AG04450 (cell line): ENCODE data around the gene GLRA3. TPM values are rescaled to one million over a fixed set of nuclear protein-coding genes. Genes with fewer than 3 reads are reported as not detected.

Experiments used
- CTCF ChIA-PET: fragments of 300-600, 350-600 bp; formaldehyde crosslinking; extraction: SDS; loops from one replicate; lab custom pipeline; 2022; ENCODE audit warnings: antibody characterized with exemption, inconsistent platforms; lab: Charles Lee
- POLR2A ChIA-PET: fragments of 350-600 bp; formaldehyde crosslinking; extraction: SDS; loops from one replicate; lab custom pipeline; 2021; ENCODE audit warnings: antibody characterized with exemption, inconsistent platforms; lab: Yijun Ruan, JAX
- DNase-seq: peaks from one replicate; pipeline ENCODE4 v3.0.0-alpha.2; 2011; ENCODE audit warnings: low read depth, low spot score
- H3K27ac ChIP-seq: one replicate; pipeline ENCODE4 v1.5.1; 2012; ENCODE audit warnings: low read depth, low read length, control low read depth
- H3K27me3 ChIP-seq: one replicate; pipeline ENCODE4 v1.6.0; 2012; ENCODE audit warnings: low read length; ENCODE audit not compliant: control insufficient read depth, insufficient read depth
- H3K4me3 ChIP-seq: 2 replicates; pipeline ENCODE4 v1.5.1; 2011; ENCODE audit warnings: mild to moderate bottlenecking, low read depth, low read length, control low read depth
- H3K9me3 ChIP-seq: 2 replicates; pipeline ENCODE4 v1.5.1; 2012; ENCODE audit warnings: low read length; ENCODE audit not compliant: control insufficient read depth, insufficient read depth
- CTCF ChIP-seq: IDR thresholded peaks from 2 replicates; pipeline ENCODE4 v1.5.1; 2011; ENCODE audit warnings: low read depth, low read length, control low read depth, inconsistent platforms
- polyA plus RNA-seq: library from polyadenylated mRNA; depleted of rRNA; stranded (reverse); fragments of >200 nt; gene quantifications from 2 replicates; pipeline ENCODE4 v1.2.3, GENCODE V29; 2011

Gene GLRA3
- polyA plus RNA-seq, 1 experiment, result not detected

GRCh38 chr4:174627473-174627872 lies 201.6 kb downstream of the GLRA3 start:
- Histone ChIP-seq H3K9me3 (no peaks in the 10 kb centered on the region), H3K27me3 (no peaks in the 10 kb centered on the region), H3K4me3 (no peak overlapping the region), H3K27ac (no peak overlapping the region)
- ChIA-PET POLR2A (no interaction called here), CTCF (no interaction called here)
- no peak for TF ChIP-seq CTCF
- DNase-seq, result no peak

- Histone ChIP-seq H3K9me3 (no peaks in the 10 kb centered on the region), H3K27me3 (no peaks in the 10 kb centered on the region), H3K4me3 (no peak overlapping the region), H3K27ac (no peak overlapping the region)
- POLR2A ChIA-PET, result no interaction called here
- no peak for DNase-seq
- no peak for TF ChIP-seq CTCF
- CTCF ChIA-PET, result no interaction called here
These were observed 202.6 kb downstream of the GLRA3 start for GRCh38 chr4:174626342-174627008.

GRCh38 chr4:174616661-174617060 lies 212.4 kb downstream of the GLRA3 start:
- DNase-seq, result no peak
- H3K27me3 ChIP-seq, result no peaks in the 10 kb centered on the region
- CTCF ChIA-PET, result interaction anchor here (0.7 kb wide), 1 partner anchor 15 kb away, joined by 3 read pairs; no protein-coding TSS in a partner anchor
- H3K9me3 ChIP-seq, result no peaks in the 10 kb centered on the region
- POLR2A ChIA-PET, result no interaction called here
- H3K27ac ChIP-seq, result no peak overlapping the region
- H3K4me3 ChIP-seq, result no peak overlapping the region
- no peak for TF ChIP-seq CTCF

GRCh38 chr4:174613979-174614378 lies 215.1 kb downstream of the GLRA3 start:
- TF ChIP-seq CTCF, result no peak
- Histone ChIP-seq H3K4me3 (no peak overlapping the region), H3K27ac (no peak overlapping the region), H3K27me3 (no peaks in the 10 kb centered on the region), H3K9me3 (no peaks in the 10 kb centered on the region)
- POLR2A ChIA-PET, result no interaction called here
- CTCF ChIA-PET, result no interaction called here
- DNase-seq, result no peak

- Histone ChIP-seq H3K27ac (no peak overlapping the region), H3K9me3 (no peaks in the 10 kb centered on the region), H3K4me3 (no peak overlapping the region), H3K27me3 (no peaks in the 10 kb centered on the region)
- TF ChIP-seq CTCF, result no peak
- POLR2A ChIA-PET, result no interaction called here
- CTCF ChIA-PET, result no interaction called here
- no peak for DNase-seq
These were observed 217.3 kb downstream of the GLRA3 start for GRCh38 chr4:174611792-174612191.
